DOHH2 (cell line): ENCODE data around the gene ADGRE1.

Experiments
- H3F3A ChIP-seq: fragments of 200-600 bp; sonication (generic), shearing (Covaris generic); 2 replicates; pipeline ENCODE4 v1.6.0; 2016; ENCODE audit warnings: antibody characterized with exemption, mild to moderate bottlenecking; ENCODE audit not compliant: control insufficient read depth, insufficient read depth
- H3K27ac ChIP-seq: fragments of 200-600 bp; sonication (generic); 2 replicates; pipeline ENCODE4 v1.5.1; 2014; ENCODE audit warnings: low read depth, mild to moderate bottlenecking, low read length, moderate library complexity
- H3K27me3 ChIP-seq: fragments of 200-600 bp; sonication (generic); 2 replicates; pipeline ENCODE4 v1.6.1; 2014; ENCODE audit warnings: mild to moderate bottlenecking, low read length, mixed read lengths; ENCODE audit not compliant: control insufficient read depth
- H3K36me3 ChIP-seq: fragments of 200-600 bp; sonication (generic); 2 replicates; pipeline ENCODE4 v1.6.1; 2014; ENCODE audit warnings: mild to moderate bottlenecking, low read length, moderate library complexity, mixed read lengths; ENCODE audit not compliant: control insufficient read depth
- H3K4me1 ChIP-seq: fragments of 200-600 bp; sonication (generic); 2 replicates; pipeline ENCODE4 v1.6.1; 2014; ENCODE audit warnings: mild to moderate bottlenecking, low read length, mixed read lengths; ENCODE audit not compliant: control insufficient read depth
- H3K4me2 ChIP-seq: fragments of 200-600 bp; sonication (generic); 2 replicates; pipeline ENCODE4 v1.6.0; 2014; ENCODE audit warnings: mild to moderate bottlenecking, low read length, moderate library complexity
- H3K4me3 ChIP-seq: fragments of 200-600 bp; sonication (generic); 2 replicates; pipeline ENCODE4 v1.5.1; 2014; ENCODE audit warnings: mild to moderate bottlenecking, low read length, mixed read lengths
- H3K79me2 ChIP-seq: fragments of 200-600 bp; sonication (generic); 2 replicates; pipeline ENCODE4 v1.6.1; 2014; ENCODE audit warnings: mild to moderate bottlenecking, low read length, mixed read lengths; ENCODE audit not compliant: control insufficient read depth
- H3K9me2 ChIP-seq: fragments of 200-600 bp; sonication (generic); replicated peaks from 2 replicates; pipeline ENCODE4 v1.6.1; 2014; ENCODE audit warnings: mild to moderate bottlenecking, low read length, mixed read lengths; ENCODE audit not compliant: control insufficient read depth
- H3K9me3 ChIP-seq: fragments of 200-600 bp; sonication (generic); 2 replicates; pipeline ENCODE4 v1.6.1; 2014; ENCODE audit warnings: antibody characterized with exemption, low read length, mixed read lengths; ENCODE audit not compliant: control insufficient read depth, insufficient read depth
- H4K20me1 ChIP-seq: fragments of 200-600 bp; sonication (generic); 2 replicates; pipeline ENCODE4 v1.6.0; 2014; ENCODE audit warnings: low read depth, mild to moderate bottlenecking, antibody characterized with exemption, low read length, moderate library complexity; ENCODE audit not compliant: control insufficient read depth, insufficient read depth
- CTCF ChIP-seq: fragments of 200-600 bp; sonication (generic); IDR thresholded peaks from one replicate; pipeline ENCODE4 v1.5.1; 2014; ENCODE audit warnings: antibody characterized with exemption, mild to moderate bottlenecking, low read depth, low read length; ENCODE audit not compliant: poor library complexity, severe bottlenecking
- EZH2phosphoT487 ChIP-seq: fragments of 200-600 bp; sonication (generic); IDR thresholded peaks from 2 replicates; pipeline ENCODE4 v1.6.1; 2017; ENCODE audit warnings: borderline replicate concordance, mild to moderate bottlenecking, antibody characterized with exemption, low read length, moderate library complexity, mixed read lengths

ADGRE1 gene

GRCh38 chr19:6963244-6963852, 76.0 kb downstream of the ADGRE1 start:
- H3K9me3 ChIP-seq: no peaks in the 10 kb centered on the region
- H3F3A ChIP-seq: no peaks in the 10 kb centered on the region
- no peak overlapping the region for H3K4me3 ChIP-seq
- TF ChIP-seq CTCF (no peak), EZH2phosphoT487 (no peak)
- H3K4me2 ChIP-seq: no peak overlapping the region
- no peaks in the 10 kb centered on the region for H3K4me1 ChIP-seq
- H3K36me3 ChIP-seq: no peaks in the 10 kb centered on the region
- H3K9me2 ChIP-seq: no peaks in the 10 kb centered on the region; the same call in 1 of the 2 replicates
- no peaks in the 10 kb centered on the region for H4K20me1 ChIP-seq
- no peaks in the 10 kb centered on the region for H3K79me2 ChIP-seq
- H3K27me3 ChIP-seq: 0 out of 2 replicates have a peak, but pooled peaks cover 4% of the 10 kb centered on the region
- no peak overlapping the region for H3K27ac ChIP-seq

- Histone ChIP-seq H3F3A (no peaks in the 10 kb centered on the region), H3K9me3 (no peaks in the 10 kb centered on the region), H4K20me1 (no peaks in the 10 kb centered on the region), H3K4me3 (no peak overlapping the region), H3K9me2 (no peaks in the 10 kb centered on the region; the same call in 1 of the 2 replicates), H3K4me1 (no peaks in the 10 kb centered on the region), H3K27ac (no peak overlapping the region), H3K79me2 (no peaks in the 10 kb centered on the region), H3K27me3 (0 out of 2 replicates have a peak, but pooled peaks cover 4% of the 10 kb centered on the region), H3K36me3 (no peaks in the 10 kb centered on the region), H3K4me2 (no peak overlapping the region)
- peak; percentile 70 for TF ChIP-seq CTCF
- no peak for TF ChIP-seq EZH2phosphoT487
Observed at GRCh38 chr19:6963937-6964336, 76.6 kb downstream of the ADGRE1 start.

GRCh38 chr19:6967967-6968366, 80.6 kb downstream of the ADGRE1 start:
- Histone ChIP-seq H3K4me1 (0 out of 2 replicates have a peak, but pooled peaks cover 6% of the 10 kb centered on the region), H3F3A (no peaks in the 10 kb centered on the region), H3K36me3 (no peaks in the 10 kb centered on the region), H3K4me3 (no peak overlapping the region), H3K9me2 (no peaks in the 10 kb centered on the region; the same call in 1 of the 2 replicates), H4K20me1 (no peaks in the 10 kb centered on the region), H3K27me3 (no peaks in the 10 kb centered on the region), H3K9me3 (peaks cover 8% of the 10 kb centered on the region; the same call in 1 of the 2 replicates), H3K4me2 (no peak overlapping the region), H3K27ac (no peak overlapping the region), H3K79me2 (no peaks in the 10 kb centered on the region)
- TF ChIP-seq EZH2phosphoT487 (no peak), CTCF (no peak)
